Muscle layer of duodenum (tissue), 2 donors: ENCODE results near the gene MPPED2.

Experiments used
- H3K27ac ChIP-seq: one replicate; pipeline ENCODE4 v1.7.0; 2013; ENCODE audit warnings: mild to moderate bottlenecking, low read length
- H3K27me3 ChIP-seq: one replicate; pipeline ENCODE4 v1.7.0; 2013; ENCODE audit warnings: low read depth, mild to moderate bottlenecking, control low read depth, low read length
- H3K36me3 ChIP-seq, 2 donors: one replicate each; pipeline ENCODE4 v1.7.0; 2013; ENCODE audit warnings: low read length in 2 of 2, control low read depth in 1 of 2, mild to moderate bottlenecking in 1 of 2; ENCODE audit not compliant: insufficient read depth in 2 of 2, control insufficient read depth in 1 of 2
- H3K4me1 ChIP-seq, 2 donors: one replicate each; pipeline ENCODE4 v1.7.0; 2013; ENCODE audit warnings: low read length in 2 of 2, mild to moderate bottlenecking in 2 of 2, control low read depth in 1 of 2, moderate library complexity in 1 of 2; ENCODE audit not compliant: insufficient read depth in 2 of 2, control insufficient read depth in 1 of 2
- H3K4me3 ChIP-seq, 2 donors: one replicate each; pipeline ENCODE4 v1.7.0; 2013; ENCODE audit warnings: low read length in 2 of 2, low read depth in 1 of 2, mild to moderate bottlenecking in 1 of 2
- H3K9me3 ChIP-seq, 2 donors: one replicate each; pipeline ENCODE4 v1.7.0; 2013; ENCODE audit warnings: low read length in 2 of 2, control low read depth in 1 of 2, mild to moderate bottlenecking in 1 of 2; ENCODE audit not compliant: control insufficient read depth in 1 of 2
- donor health status: healthy.

Gene MPPED2

DNA sequence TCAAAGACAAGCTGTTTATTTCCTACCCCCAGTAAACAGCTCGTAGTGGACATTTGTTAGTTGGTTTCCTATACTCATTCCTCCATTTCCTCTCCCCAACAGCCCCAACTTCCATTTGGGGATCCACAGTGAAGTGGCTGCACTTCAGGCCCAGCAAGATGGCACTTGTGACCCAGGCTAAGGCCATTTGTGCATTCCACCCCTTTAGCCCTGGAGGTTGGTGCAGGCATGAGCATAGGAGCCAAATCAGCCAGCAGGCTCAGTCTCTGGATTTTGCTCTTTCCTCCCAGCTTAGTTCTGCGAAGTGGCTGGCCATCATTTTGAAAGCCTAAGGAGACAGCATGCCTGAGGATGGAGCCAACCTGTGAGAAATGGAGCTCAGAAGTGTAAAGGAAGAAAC is 122.9 kb downstream of the MPPED2 start:
- Histone ChIP-seq H3K36me3 (no peaks in the 10 kb centered on the region), H3K4me1 (peaks cover 6 to 7% of the 10 kb centered on the region in 2 donors), H3K27ac (no peak overlapping the region), H3K27me3 (no peaks in the 10 kb centered on the region), H3K4me3 (no peak overlapping the region), H3K9me3 (no peaks in the 10 kb centered on the region)

DNA sequence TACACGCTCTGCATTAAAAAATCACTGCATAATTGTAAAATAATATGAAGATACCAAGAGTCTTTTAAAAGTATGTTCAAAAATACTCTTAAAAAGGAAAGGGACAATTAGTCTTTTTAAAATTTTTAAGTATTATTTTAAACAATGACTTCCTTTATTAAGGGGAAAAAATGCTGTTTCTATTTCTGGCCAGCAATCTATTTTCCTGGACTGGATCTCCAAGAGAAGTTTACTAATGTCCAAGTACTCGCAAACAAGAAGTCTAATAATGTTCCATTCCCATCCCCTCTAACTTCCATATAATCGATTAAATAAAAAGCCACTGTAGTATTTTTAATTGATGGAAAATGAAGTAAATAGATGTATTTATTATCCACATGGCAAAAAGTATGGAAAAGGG is 123.7 kb downstream of the MPPED2 start:
- no peaks in the 10 kb centered on the region for H3K9me3 ChIP-seq
- peaks cover 6 to 7% of the 10 kb centered on the region in 2 donors for H3K4me1 ChIP-seq
- H3K4me3 ChIP-seq = no peak overlapping the region
- H3K36me3 ChIP-seq = no peaks in the 10 kb centered on the region
- H3K27me3 ChIP-seq = no peaks in the 10 kb centered on the region
- no peak overlapping the region for H3K27ac ChIP-seq

DNA sequence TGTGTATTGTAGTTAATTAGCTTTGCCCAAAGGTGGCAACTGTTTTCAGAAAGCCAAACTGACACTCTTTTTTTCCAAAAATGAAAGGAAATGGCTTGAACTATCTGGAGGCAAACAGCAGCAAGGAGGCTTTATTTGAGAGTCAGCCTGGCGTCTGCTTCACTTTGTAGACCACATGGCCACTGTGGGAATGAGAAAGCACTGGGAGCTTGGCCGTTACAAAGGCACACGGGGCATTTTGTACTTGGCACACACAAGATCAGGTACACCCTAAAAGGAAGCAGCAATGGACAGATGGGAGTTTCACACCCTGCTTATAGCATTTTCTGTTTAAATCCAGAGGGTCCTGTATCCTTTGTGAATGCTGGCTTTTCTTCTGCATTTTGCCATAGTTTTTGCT is 126.3 kb downstream of the MPPED2 start:
- Histone ChIP-seq H3K36me3 (no peaks in the 10 kb centered on the region), H3K27me3 (no peaks in the 10 kb centered on the region), H3K4me3 (no peak overlapping the region), H3K4me1 (peaks cover 6 to 8% of the 10 kb centered on the region in 2 donors), H3K27ac (no peak overlapping the region), H3K9me3 (no peaks in the 10 kb centered on the region)

DNA sequence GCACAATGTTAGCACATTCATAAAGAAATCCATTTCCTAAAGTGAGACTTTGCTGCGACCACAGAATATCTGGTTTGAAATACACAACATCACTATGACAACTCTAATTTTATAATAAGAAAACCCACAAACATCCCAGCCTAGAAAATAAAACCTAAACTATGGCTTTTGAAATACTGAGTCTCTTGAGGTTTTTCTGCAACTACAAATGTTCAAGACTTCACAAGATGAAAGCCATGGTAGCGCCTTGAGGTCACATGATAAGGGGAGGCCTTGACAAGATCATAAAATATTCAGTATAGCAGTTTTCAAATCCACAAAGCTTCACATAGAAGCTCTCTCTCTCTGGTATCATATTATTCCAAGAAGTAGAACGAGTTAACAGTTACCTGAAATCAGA is 126.8 kb downstream of the MPPED2 start:
- Histone ChIP-seq H3K4me3 (no peak overlapping the region), H3K4me1 (peaks cover 6 to 13% of the 10 kb centered on the region in 2 donors), H3K27ac (no peak overlapping the region)

DNA sequence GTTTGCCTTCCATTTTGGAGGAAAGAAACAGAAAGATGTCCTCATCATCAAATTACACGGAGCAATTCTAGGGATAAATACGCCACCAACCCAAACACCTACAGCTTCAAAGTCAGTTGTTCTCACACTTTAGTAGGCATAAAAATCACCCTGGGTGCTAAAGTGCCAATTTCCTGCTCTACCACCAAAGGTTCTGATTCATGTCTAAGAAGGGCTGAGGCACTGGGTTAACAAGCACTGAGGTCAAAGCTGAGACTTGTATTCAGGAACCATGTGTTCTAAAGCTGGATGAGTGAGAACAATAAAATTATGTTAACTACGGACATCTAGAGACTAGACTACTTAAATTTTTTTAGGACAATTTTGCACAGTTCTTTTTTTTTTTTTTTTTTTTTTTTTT is 127.6 kb downstream of the MPPED2 start:
- H3K4me3 ChIP-seq = no peak overlapping the region
- no peaks in the 10 kb centered on the region for H3K27me3 ChIP-seq
- H3K9me3 ChIP-seq = no peaks in the 10 kb centered on the region
- H3K4me1 ChIP-seq = peaks cover 6 to 21% of the 10 kb centered on the region in 2 donors
- H3K36me3 ChIP-seq = no peaks in the 10 kb centered on the region
- H3K27ac ChIP-seq = no peak overlapping the region

More for the DNA sequence above, 126.8 kb downstream of the MPPED2 start:
- Histone ChIP-seq H3K36me3 (no peaks in the 10 kb centered on the region), H3K9me3 (no peaks in the 10 kb centered on the region), H3K27me3 (no peaks in the 10 kb centered on the region)

DNA sequence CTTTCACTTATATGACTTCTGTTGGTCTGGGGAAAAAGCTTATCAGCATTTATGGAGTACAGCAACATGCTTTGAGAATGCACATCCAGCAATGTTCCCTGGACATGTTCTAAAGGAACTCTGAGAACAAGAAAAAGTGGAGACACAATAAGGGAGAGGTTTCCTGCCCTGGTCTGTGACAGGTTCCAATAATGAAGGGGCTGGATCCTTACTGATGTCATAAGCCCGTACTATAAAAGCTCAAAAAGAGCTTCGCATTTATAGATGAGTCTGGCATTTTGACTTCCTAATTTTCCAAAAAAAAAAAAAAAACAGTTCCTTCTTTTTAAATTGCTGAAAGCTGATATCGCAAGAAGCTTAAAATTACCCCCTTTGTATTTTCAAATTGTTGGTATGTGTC is 129.1 kb downstream of the MPPED2 start:
- H3K27me3 ChIP-seq = no peaks in the 10 kb centered on the region
- H3K36me3 ChIP-seq = no peaks in the 10 kb centered on the region
- H3K4me3 ChIP-seq = no peak overlapping the region
- H3K27ac ChIP-seq = no peak overlapping the region
- H3K9me3 ChIP-seq = no peaks in the 10 kb centered on the region
- peaks cover 5 to 34% of the 10 kb centered on the region in 2 donors for H3K4me1 ChIP-seq

DNA sequence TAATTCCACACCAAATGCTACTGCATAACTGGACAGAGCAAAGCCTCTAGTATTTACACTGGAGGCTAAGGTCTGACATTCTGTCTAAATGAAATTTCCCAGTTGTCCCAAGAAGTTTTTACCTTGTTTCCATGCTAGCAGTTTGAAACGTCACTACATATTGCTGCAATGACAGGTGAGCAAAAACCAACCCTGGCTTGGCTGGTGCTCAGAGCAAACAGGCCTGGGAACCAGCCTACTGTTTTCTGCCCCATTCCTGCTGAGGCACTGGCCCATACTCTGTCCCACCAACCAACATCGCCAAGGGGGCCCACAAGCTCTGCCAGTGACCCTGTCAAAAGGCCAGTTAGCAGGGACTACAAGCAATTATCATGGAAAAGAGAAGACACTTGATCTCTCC is 131.1 kb downstream of the MPPED2 start:
- Histone ChIP-seq H3K36me3 (no peaks in the 10 kb centered on the region), H3K27ac (no peak overlapping the region), H3K9me3 (no peaks in the 10 kb centered on the region), H3K27me3 (no peaks in the 10 kb centered on the region), H3K4me3 (no peak overlapping the region), H3K4me1 (peaks cover 0 to 28% of the 10 kb centered on the region in 2 donors)

DNA sequence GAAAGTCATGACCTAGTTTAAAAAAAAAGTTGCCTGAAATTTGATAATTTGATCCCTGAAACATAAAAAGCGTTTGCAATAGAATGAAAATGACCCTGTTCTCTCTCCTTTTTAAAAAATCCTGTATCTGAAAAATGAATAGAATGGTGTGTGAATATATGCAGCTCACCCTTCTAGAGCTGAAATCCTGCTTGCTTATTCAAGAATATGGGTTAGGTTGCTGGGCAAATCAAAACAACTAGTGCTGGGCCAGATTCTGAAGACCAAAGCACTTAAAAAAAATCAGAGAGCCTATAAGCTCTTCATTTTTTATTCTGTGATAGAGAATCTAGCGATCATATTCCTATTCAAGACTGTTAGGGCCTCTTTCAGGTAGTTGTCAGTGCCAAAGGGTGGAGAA is 131.6 kb downstream of the MPPED2 start:
- Histone ChIP-seq H3K4me3 (no peak overlapping the region), H3K36me3 (no peaks in the 10 kb centered on the region), H3K9me3 (no peaks in the 10 kb centered on the region), H3K27me3 (no peaks in the 10 kb centered on the region), H3K27ac (no peak overlapping the region), H3K4me1 (peaks cover 0 to 28% of the 10 kb centered on the region in 2 donors)

DNA sequence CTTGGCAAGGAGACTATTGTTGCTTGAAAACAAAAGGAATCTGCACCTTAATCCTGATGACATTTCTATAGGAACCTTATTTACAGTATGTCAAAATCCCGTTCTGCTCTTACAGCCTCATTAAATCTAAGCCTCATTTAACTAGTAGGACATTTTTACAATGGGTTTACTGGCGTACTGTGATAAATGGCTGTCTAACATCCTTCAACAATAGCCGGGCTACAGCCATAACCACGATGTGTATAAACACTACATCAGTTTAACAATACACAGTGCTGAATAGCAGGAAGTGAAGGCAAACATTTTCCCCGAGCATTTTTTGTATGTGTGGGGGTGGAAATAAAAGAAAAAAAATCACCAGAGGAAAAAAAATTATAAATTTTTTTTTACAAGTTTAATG is 132.0 kb downstream of the MPPED2 start:
- Histone ChIP-seq H3K4me1 (peaks cover 0 to 28% of the 10 kb centered on the region in 2 donors), H3K27ac (no peak overlapping the region), H3K36me3 (no peaks in the 10 kb centered on the region), H3K27me3 (no peaks in the 10 kb centered on the region), H3K9me3 (no peaks in the 10 kb centered on the region), H3K4me3 (no peak overlapping the region)

DNA sequence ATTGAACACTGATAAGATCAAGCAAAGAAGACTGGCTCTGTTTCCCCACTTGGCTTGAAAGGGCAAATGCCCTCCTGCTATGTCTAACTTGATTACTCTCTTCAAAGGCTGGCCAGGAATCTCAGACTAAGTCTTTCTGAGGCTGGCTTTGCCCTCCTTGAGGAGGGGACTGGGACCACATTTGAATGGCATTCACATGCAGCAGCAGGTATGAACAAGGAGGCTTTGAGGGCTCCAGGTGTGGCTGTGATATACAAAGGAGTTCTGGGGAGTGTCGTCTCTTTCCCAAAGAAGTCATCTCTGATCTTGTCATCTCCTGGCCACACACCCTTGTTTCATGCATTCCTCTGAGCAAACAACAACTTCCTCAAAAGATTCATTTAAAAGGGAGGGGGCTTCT is 132.4 kb downstream of the MPPED2 start:
- Histone ChIP-seq H3K9me3 (no peaks in the 10 kb centered on the region), H3K27me3 (no peaks in the 10 kb centered on the region), H3K36me3 (no peaks in the 10 kb centered on the region), H3K4me1 (peaks cover 0 to 28% of the 10 kb centered on the region in 2 donors), H3K27ac (no peak overlapping the region), H3K4me3 (no peak overlapping the region)

DNA sequence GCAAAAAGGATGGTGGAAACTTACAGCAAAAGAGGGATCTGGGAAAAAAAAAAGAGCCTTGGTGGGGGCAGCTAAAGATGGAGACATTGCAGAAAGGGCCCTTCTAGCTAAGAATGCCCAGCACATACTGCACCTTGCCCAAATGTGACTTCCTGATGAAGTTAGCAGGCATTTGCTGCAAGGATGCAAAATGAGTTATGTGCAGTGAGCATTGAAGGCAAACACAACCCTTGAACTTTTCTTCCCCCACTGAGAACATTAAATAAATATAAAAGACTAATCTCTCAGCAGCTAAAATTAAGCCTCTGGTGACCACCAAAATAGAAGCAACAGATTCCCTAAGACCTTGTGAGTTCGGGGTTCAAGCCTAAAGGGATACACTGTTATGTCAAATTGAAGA is 133.3 kb downstream of the MPPED2 start:
- Histone ChIP-seq H3K36me3 (no peaks in the 10 kb centered on the region), H3K9me3 (no peaks in the 10 kb centered on the region), H3K4me1 (peaks cover 0 to 28% of the 10 kb centered on the region in 2 donors), H3K4me3 (no peak overlapping the region), H3K27ac (no peak overlapping the region), H3K27me3 (no peaks in the 10 kb centered on the region)

DNA sequence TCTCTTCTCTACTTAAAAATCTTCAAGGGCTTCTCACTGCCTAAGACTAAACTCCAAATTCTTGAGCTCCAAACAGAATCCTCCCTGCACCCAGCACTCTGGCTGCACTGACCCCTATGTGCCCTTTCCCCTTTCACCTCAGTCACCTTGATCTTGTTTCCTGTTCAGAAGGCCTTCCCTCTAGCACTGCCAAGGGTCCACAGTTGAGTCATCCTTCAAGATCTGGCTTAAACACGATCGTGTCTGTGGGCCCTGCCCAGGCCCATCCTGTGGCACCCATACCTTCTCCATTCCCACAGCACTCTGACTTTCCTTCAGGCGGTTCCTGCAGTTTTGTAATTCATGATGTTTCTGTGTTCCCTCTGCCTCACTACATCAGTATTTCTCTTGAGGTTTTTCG is 134.0 kb downstream of the MPPED2 start:
- Histone ChIP-seq H3K4me1 (peaks cover 0 to 28% of the 10 kb centered on the region in 2 donors), H3K36me3 (no peaks in the 10 kb centered on the region), H3K27ac (no peak overlapping the region), H3K9me3 (no peaks in the 10 kb centered on the region), H3K4me3 (no peak overlapping the region), H3K27me3 (no peaks in the 10 kb centered on the region)
